ENCODE measurements around the gene HSPA12B.

The HSPA12B gene

GRCh38 chr20:3748073-3748472, 15.6 kb downstream of the HSPA12B start:
- H3K4me3 ChIP-seq (ENCODE audit: low read depth, low read length): no peak overlapping the region
- no peak for TF ChIP-seq CTCF (IDR thresholded peaks at IDR 0.05; ENCODE audit: borderline replicate concordance, insufficient read depth, low read depth, low read length)

GRCh38 chr20:3749087-3749688, 16.7 kb downstream of the HSPA12B start:
- no peak overlapping the region for H3K4me3 ChIP-seq (ENCODE audit: low read depth, low read length)
- no peak for TF ChIP-seq CTCF (IDR thresholded peaks at IDR 0.05; ENCODE audit: borderline replicate concordance, insufficient read depth, low read depth, low read length)

- no peak overlapping the region for H3K4me3 ChIP-seq (ENCODE audit: low read depth, low read length)
- peak; percentile 89 for TF ChIP-seq CTCF (IDR thresholded peaks at IDR 0.05; ENCODE audit: borderline replicate concordance, insufficient read depth, low read depth, low read length)
Measured at GRCh38 chr20:3749689-3750531, 17.4 kb downstream of the HSPA12B start.

GRCh38 chr20:3751305-3751674, 18.8 kb downstream of the HSPA12B start:
- TF ChIP-seq CTCF (IDR thresholded peaks at IDR 0.05; ENCODE audit: borderline replicate concordance, insufficient read depth, low read depth, low read length): no peak
- H3K4me3 ChIP-seq (ENCODE audit: low read depth, low read length): no peak overlapping the region

- no peak for TF ChIP-seq CTCF (IDR thresholded peaks at IDR 0.05; ENCODE audit: borderline replicate concordance, insufficient read depth, low read depth, low read length)
- H3K4me3 ChIP-seq (ENCODE audit: low read depth, low read length): no peak overlapping the region
Measured at GRCh38 chr20:3751675-3752385, 19.3 kb downstream of the HSPA12B start.

- no peak for TF ChIP-seq CTCF (IDR thresholded peaks at IDR 0.05; ENCODE audit: borderline replicate concordance, insufficient read depth, low read depth, low read length)
- H3K4me3 ChIP-seq (ENCODE audit: low read depth, low read length): no peak overlapping the region
Measured at GRCh38 chr20:3752386-3752759, 19.9 kb downstream of the HSPA12B start.

All from GM12875 (cell line).